EL (cell line): ENCODE measurements around the gene TMTC1.
"Not testable (repeated sequence)": the region's sequence is repeated elsewhere in the genome, so short reads cannot be mapped to it uniquely, and the experiment has no call there.

Experiments
- DNase-seq: peaks from one replicate; pipeline ENCODE4 v3.0.0-alpha.2; 2016

TMTC1 gene

DNA sequence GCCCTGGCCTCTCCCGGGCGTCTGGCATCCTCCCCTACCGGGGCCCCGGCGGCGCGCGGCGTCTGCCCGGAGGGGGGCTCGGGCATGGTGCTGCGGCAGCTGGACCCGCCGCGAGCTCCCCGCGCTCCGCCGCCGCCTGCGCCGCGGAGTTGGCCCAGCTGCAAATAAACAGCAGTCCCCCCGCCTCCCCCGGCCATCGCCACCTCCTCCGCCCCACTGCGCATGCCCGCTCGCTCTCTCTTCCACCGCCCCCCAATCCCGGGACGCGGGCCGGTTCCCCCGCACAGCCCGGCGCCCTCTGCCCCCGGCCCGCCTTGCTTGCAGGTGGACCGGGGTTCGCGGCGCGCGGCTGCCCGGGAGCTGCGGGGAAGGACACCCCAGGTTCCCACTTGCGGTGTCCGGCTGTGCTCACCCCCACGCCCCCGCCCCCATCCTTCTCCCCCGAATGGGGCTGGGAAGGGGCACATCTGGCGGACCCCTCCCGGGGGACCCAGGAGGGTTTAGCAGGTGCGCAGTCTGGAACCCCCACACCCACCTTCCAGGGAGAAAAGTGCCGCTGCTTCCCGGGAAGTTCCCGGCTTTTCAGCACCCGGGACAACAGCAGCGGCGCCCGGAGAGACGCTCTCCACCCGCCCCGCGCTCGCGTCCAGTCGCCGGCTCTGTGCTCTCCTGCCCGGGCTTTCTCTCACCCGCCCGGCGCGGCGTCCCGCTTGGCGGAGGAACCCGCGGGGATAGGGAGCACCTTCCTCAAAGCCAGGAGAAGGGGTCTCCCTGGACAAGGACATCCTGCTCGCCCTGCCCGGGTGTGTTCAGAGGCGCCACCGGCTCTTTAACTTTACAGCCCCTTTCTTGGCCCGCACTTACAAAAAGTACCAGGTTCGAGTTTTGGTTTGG lies at the start of gene TMTC1:
TMTC1 (minus strand) TSS at position 170 of the 894 bp plus-strand sequence. CDS start 191 bp downstream, outside the sequence.
- peak; percentile 19 for DNase-seq

DNA sequence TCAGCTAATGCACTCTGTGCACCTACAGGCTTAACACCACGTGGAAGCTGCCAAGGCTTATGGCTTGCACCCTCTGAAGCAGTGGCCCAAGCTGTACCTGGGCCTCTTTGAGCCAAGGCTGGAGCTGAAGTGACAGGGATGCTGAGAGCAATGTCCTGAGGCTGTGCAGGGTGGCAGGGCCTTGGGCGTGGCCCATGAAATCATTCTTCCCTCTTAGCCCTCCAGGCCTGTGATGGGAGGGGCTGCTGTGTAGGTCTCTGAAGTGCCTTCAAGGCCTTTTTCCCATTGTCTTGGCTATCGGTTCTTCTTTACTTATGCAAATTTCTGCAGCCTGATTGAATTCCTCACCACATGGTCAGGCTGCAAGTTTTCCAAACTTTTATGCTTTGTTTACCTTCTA lies 47.4 kb upstream of the TMTC1 start:
- DNase-seq, result no peak

DNA sequence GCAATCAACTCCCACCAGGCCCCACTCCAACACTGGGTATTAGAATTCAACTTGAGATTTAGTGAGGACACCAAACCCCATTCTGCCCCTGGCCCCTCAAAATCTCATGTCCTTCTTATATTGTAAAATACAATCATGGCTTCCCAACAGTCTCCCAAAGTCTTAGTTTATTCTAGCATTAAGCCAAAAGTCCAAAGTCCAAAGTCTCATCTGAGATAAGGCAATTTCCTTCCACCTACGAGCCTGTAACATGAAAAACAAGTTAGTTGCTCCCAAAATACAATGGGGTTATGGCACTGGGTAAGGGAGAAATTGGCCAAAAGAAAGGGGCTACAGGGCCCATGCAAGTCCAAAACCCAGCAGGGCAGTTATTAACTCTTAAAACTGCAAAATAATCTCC lies 46.6 kb upstream of the TMTC1 start:
- no peak for DNase-seq

DNA sequence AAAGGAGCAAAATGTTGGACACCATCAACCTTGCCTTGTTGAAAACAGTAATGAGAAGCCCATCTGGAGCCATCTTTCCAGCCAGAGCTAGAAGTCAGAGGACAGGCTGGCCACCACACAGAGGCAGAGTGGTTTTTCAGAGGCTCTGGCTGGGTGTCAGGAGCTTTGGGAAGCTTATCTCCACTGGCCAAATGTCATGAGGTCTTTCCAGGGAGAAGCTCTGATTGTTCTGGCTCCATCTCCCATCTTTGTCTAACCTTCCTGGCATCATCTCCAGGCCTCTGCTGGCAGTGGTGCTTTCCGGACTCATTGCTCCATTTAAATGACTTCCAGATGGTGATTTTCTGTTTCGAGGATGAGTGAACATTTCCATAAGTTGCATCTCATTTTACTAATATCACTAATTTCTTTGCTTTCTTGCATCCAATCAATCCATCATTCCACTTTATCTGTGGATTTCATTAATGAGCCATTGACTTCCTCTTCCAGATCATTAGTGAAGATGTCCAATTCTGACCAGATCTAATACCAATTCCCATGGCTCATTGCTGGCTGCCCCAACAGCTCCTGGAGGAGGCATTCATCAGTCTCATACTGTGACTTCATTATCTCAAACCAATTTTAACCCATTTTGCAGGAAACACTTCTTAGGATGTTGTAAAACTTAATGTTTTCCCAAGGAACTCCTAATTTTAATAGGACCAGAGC lies 35.3 kb upstream of the TMTC1 start:
- no peak for DNase-seq

DNA sequence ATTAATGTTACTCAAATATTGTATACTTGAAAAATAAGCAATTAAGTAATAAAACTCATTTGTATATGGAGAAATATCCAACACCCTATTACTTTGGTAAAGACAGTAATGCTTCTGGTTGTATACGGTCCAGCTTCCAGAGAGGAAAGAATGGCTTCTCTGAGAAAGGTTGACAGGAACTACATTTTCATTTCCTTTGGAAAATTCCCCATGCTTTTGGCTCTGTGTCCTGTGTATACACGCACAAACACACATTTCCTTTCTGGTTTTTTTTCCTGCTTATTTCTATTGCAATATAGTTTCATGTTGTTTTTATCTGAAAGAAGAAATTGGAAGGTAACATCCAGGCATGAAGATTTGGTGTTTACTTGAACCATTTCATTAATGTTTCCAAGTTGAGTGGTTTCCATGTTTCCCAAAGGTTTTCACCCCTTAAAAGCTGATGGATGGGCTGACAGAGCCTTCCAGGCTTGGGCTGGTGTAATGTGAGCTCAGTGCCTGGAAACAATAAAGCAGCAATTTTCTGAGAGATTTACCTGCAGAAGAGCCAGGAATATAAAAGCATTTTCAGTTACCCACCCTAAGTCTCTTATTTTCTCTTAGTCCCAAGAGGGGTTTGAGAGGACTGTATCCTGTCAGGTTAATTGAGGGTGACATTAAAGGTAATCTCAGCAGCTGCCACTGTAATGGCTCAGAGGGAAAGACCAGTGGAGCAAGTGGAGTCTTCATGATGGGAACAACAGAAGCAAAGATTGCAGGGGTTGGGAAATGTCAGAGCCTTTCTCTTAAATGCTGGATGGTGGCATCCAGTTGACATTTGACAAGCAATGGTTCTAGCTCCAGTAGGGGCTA lies 33.4 kb upstream of the TMTC1 start:
- no peak for DNase-seq

DNA sequence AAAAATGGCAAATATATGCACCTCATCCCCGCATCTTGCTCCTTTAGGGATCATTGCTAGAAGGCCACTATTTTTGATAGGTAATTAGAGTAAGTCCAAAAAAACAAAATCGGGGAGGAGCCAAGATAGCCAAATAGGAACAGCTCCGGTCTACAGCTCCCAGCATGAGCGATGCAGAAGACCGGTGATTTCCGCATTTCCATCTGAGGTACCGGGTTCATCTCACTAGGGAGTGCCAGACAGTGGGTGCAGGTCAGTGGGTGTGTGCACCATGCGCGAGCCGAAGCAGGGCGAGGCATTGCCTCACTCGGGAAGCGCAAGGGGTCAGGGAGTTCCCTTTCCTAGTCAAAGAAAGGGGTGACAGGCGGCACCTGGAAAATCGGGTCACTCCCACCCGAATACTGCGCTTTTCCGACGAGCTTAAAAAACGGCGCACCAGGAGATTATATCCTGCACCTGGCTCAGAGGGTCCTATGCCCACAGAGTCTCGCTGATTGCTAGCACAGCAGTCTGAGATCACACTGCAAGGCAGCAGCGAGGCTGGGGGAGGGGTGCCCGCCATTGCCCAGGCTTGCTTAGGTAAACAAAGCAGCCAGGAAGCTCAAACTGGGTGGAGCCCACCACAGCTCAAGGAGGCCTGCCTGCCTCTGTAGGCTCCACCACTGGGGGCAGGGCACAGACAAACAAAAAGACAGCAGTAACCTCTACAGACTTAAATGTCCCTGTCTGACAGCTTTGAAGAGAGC lies 26.0 kb upstream of the TMTC1 start:
- not testable (repeated sequence) for DNase-seq

DNA sequence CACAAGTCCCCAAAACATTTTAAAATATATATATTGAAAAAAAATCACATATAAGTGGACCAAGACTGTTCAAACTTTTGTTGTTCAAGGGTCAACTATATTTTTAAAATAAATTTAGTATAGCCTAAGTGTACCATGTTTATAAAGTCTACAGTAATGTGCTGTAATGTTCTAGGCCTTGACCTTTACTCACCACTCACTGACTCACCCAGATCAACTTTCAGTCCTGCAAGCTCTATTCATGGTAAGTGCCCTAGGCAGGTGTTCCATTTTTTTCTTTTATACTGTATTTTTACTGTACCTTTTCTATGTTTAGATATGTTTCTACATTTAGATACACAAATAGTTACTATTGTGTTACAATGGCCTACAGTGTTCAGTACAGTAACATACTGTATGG lies 23.4 kb upstream of the TMTC1 start:
- DNase-seq, result peak; percentile 3

- no peak for DNase-seq
Observed at GRCh38 chr12:29804019-29804418, 20.3 kb upstream of the TMTC1 start.

DNA sequence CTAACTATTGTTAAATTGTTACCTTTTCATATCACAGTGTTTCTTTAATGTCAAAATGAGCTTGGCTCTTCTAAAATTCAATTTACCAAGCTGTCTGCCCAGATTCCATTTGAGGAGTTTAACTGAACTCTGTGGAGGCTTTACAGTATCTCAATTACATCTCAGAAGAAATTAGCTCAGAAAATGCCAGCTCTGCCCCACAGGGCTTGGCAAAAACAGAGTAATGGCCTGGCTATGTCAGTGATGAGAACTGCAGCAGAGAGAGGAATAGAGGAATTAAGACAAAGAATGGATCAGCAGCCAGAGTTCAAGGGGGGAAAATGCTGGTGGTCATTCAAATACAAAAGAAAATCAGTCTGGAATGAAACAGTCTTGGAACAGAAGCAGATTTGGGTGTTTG lies 15.8 kb upstream of the TMTC1 start:
- DNase-seq, result no peak

- DNase-seq, result no peak
Observed at GRCh38 chr12:29797565-29798355, 14.0 kb upstream of the TMTC1 start.

DNA sequence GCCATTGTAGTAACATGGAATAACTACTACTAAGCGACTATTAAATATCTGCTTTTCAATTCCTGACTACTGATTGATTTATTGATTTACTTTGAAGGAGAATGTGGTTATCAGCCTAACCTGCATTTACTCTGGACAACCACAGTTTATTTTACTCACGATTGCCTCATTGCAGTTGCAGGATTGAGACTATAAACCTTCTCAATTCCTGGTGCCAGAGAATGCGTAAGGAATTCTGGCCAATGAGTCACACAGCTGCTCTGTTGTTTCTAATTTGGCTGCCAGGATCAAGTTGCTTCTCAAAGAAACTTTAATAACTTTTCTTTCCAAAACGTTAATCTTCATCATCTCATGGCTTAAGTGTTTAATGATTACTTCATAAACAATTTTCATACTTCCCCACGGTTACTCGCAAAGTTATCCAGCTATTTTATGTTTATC lies 13.1 kb upstream of the TMTC1 start:
- peak; percentile 58 for DNase-seq

DNA sequence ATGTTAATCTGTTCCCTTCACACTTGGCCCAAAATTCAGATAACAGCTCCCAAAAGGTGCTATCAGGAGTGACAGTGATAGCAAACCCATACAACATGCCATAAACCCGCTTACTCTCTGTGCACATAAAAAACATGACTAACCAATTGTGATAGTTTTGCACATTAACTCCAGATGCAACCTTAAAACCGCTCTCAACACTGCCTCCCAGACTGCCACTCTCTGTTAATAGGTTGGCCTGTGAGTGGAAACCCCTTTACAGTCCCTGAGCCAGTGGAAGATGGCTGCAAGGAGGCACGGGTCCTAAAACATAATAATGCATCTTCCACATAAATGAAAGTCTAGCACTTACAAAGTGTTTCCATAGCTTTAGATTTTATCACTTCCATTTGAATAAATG lies 12.0 kb upstream of the TMTC1 start:
- DNase-seq, result no peak

DNA sequence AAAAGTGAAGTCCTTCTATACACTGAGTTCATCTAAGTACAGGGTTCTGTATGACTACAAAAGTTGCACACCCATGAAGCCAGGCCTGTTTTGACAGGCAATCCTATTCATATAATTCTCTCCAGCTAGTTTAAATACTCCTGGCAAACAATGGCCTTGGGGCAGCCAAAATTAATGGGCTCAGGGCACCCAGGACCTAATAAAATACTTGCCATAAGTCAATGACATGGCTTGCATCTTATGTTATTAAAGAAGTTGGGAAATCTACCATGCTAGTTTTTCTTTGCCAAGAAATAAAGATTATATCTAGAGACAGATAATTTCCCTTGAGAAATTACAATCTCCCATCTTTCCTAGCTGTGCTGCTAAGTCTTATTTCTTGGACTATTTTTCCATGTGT lies 11.1 kb upstream of the TMTC1 start:
- no peak for DNase-seq

GRCh38 chr12:29792853-29793252 lies 9.1 kb upstream of the TMTC1 start:
- DNase-seq, result no peak

- DNase-seq, result no peak
Observed at GRCh38 chr12:29792132-29792531, 8.4 kb upstream of the TMTC1 start.

GRCh38 chr12:29782871-29783772 lies 620 bp downstream of the TMTC1 start:
- peak; percentile 1 for DNase-seq

GRCh38 chr12:29782285-29782870 lies 1.4 kb downstream of the TMTC1 start:
- DNase-seq, result peak; percentile 6

GRCh38 chr12:29781705-29782266 lies 2.0 kb downstream of the TMTC1 start:
- DNase-seq, result no peak

GRCh38 chr12:29781188-29781587 lies 2.6 kb downstream of the TMTC1 start:
- no peak for DNase-seq

- DNase-seq, result no peak
Observed at GRCh38 chr12:29780084-29780483, 3.7 kb downstream of the TMTC1 start.
